NCI-H748 treated with DMSO at 0.1 percent for 48 hours (cell line): ENCODE data around the gene FAM117B.
"Not testable (repeated sequence)": the region's sequence is repeated elsewhere in the genome, so short reads cannot be mapped to it uniquely, and the experiment has no call there.

Source experiments
- DNase-seq: peaks from one replicate; lab custom pipeline; 2025; lab: John Stamatoyannopoulos, UW

The FAM117B gene

DNA sequence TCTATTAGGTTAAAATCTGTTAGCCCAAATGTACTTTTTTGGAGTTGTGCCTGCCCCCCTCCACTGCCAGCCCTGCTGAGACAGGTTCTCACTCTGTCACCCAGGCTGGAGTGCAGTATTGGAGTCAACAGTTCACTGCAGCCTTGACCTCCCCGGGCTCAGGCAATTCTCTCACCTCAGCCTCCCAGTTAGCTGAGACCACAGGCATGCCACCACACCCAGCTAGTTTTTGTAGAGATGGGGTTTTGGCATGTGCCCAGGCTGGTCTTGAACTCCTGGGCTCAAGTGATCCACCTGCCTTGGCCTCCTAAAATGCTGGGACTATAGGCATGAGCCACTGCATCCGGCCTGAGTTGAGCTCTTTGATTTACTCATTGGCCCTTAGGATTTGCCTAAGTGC is 126.1 kb downstream of the FAM117B start:
- no peak for DNase-seq

DNA sequence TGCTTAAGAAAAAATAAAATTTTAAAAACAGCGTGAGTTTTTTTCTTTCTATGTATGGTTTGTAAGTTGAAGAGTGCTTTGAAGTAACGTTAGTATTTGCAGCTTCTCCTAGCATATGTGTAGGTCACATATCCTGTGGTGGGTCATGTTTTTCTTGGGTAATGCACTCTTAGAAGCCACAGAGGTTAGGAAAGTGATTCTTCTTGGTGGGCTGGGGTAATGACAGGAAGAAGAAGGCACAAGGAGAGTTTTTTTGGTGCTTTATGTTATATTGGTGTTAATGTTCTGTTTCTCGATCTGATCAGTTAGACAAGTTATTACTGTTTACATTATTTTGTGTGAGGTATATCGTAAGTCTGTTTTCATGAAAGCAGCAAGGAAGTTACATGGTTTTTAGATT is 127.8 kb downstream of the FAM117B start:
- no peak for DNase-seq

DNA sequence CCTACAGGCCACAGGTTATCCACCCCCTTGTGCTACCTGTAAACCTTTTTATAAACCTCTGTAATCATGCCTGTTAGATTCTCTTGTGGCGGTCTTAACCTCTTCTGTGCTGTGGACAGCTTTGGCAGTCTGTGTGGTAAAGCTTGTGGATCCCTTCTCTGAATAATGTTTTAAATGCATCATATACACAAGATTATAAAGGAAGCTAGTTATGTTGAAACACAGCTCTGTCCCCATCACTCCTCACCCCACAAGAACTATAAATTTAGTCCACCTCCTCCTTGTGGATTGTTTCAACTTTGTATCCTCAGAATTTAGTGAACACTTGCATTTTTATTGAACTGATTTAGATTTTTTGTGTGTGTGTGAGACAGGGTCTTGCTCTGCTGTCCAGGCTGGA is 129.1 kb downstream of the FAM117B start:
- DNase-seq: no peak

DNA sequence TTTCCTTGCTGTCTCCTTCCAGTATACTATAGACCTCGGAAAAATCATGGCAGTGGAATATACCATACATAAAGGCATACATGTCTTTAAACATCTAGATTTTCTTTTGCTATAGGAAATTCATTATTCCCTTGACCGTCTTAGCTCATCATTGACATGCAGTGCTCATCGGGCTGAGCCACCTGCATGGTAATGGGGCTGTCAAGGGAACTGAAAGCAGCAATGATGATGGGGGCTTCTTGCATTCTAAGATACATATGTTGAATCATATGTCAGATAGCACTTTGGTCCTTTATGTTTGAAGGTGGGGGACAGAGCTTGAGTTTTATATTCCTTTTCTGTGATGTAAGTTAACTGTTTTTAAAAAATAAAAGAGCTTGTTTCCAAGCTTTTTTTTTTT is 130.2 kb downstream of the FAM117B start:
- DNase-seq: no peak

DNA sequence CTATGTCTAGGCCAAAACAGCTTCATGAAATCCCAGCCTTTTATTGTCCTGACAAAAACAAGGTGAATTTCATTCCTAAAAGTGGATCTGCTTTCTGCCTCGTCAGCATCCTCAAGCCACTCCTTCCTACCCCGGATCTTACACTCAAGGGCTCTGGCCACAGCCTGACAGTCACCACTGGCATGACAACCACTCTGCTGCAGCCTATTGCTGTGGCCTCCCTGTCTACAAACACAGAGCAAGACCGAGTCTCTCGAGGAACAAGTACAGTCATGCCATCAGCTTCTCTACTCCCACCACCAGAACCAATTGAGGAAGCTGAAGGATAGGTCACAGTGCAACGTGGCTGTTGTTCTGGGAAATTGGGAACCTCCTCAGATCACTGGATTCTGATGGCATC is 130.7 kb downstream of the FAM117B start:
- DNase-seq: no peak

DNA sequence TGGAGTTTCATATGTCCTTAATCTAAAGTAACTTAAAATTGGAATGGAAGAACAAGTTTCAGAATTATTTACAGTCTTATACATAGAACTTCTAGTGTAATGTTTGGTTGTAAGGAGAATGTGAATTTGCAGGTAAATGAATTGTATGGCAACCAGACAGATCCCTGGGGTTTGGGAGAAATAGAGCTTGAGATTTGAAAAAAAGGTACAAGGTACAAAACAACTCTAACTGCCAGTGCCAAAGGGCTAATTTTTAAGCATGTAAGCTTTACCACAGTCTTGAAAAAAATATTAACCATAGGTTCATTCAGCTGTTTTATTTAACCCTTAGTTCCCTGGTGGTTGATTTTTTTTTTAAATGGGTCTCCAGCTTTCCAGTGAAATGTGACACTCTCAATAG is 133.5 kb downstream of the FAM117B start:
- no peak for DNase-seq

DNA sequence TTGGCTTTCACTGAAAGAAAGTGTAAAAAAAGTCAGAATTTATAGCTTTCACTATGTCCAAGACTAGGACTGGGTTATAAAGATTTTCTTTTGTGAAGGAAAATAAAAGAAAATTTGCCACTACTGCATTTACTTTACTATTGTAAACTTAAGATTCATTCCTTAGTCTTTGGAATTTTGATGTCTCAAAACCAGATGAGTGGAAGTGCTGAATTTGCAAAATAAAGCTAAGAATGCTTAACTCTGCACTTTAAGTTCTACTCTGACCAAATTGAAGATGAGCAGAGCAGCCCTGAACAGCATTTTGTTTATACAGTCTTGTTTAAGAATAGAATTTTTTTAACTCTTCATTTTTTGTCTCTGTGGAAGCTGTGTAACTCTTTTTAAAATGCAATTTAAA is 134.4 kb downstream of the FAM117B start:
- no peak for DNase-seq

DNA sequence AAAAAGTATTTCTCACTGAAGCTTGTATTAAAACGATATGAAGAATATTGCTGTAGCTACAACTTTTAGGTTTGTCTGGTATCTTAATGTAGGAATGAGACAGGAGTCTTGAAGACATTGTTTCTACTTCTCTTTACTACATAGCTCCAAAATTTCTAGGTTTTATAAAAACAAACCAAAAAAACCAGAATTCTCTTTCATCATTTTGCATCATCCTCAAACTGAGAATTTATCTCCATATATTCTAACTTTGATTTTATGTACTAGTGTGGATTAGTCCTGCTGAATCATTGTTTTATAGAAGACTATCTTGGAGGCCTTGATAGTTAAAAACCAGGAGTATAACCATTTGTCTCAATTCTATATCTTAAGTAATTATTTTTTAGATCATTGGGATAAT is 136.6 kb downstream of the FAM117B start:
- DNase-seq: no peak

DNA sequence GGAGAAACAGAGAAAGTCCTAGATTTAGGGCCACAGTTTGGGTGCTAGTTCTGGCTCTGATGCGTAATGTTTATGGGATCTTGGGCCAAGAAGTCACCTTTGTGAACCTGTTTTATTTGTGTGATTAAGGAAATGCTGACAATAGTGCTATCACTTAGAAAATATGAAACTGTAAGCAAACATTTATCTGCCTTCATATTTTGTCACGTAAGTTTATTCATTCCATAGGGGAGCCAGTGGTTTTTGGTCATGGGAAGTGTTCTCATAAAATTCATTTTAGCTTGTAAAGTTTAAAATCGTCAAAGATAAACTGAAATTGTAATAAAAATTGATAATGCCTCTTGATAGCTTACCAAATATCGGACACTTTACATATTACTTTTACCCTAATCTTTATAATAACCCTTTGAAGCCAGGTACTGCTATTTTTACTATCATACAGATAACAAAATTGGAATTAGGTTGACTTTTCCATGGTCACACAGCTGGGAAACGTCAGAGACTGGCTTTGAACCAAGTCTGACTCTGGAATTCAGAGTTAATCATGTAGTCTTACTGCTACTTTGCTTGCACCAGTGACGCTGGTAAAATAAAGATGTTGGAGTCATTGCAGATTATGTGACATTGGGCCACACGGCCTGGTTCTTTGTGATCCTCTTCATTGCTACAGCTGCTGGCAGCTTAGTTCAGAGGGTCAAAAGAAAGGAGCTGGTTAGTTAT is 137.1 kb downstream of the FAM117B start:
- no peak for DNase-seq

DNA sequence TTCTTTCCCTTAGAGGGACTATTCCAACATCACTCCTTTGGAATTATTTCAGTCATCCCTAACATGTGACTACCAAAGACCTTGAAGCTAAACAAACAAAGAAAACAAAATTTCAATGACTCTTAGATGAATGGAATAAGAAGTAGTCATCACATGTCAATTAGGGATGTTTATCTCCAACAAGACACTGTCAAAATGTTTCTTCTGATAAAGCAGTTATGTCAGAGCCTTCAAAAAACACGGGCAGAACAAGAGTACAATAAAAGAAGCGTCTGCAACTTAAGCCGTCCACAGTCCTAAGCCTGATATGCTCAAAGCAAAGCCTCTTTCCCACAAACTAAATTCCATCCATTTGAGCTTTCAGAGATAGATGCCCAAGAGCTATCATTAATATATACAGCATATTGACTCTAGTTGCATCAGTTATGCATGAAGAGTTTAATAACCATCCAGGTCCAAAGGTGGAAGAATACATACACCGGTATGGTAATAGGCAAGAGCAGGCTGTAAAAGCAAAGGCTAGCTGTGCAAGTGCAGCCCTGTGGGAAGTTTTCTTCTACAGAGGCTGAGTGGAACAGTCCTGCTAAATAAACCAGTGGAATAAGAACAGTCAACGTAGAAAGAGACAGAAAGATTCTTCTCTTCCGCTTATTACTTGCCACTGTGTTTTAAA is 138.7 kb downstream of the FAM117B start:
- no peak for DNase-seq

DNA sequence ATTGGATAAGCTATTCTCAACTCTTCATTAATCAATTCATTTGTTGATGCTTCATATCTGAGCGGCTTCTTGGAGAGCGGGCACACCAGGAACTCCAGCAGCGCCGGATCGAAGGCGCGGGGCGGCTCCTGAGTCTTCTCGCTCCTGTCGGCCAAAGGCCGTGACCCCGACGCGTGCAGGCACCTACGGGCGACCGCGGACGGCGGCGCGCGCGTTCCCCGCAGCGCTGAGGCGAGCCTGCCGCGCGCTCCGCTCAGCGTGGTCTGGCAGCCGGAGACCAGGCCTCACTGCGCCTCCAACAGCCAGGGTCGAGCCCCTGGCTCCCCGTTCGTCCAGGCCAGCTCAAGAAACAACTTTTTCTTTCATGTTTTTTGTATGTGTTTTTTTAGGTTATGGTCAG is 139.3 kb downstream of the FAM117B start:
- no peak for DNase-seq

DNA sequence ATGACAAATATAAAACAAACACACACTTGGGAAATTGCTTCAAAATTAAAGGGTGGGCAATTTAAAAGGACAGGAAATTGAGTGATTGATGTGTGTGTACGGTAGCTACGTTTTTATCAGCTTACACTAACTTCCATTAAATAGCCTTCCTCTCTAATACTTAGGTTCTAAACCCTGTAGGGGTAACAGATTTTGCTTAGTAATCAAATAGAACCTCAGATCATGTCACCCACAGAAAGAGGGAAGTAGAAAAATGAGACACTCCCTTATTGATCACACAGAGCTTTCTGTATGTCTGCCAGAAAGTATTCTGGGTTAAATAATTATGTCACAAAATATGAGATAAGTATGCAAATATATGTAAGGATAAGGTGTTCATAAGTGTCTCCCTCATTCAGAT is 143.4 kb downstream of the FAM117B start:
- no peak for DNase-seq

DNA sequence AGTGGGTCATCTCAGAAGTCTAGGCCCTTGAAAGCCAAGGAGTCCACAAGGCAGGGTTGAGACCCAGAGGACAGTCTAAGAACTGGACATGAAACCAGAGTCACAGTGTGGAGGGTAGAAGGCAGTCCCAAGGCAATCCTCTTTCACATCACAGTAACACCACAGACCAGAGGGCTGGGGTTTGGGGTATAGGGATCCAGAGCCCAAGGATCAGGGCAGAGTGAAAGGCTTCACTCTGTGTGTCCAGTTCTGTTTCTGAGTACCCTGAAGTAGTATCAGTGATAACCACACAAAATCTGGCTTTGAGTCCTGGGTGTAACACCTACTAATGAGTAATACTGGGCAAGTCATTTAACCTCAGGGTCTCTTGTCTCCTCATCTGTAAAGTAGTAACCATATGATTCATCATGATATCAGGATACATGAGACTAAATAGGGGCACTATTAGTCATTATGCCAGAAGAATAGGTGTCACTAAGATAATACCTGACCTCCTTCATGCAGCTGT is 145.8 kb downstream of the FAM117B start:
- DNase-seq: no peak

DNA sequence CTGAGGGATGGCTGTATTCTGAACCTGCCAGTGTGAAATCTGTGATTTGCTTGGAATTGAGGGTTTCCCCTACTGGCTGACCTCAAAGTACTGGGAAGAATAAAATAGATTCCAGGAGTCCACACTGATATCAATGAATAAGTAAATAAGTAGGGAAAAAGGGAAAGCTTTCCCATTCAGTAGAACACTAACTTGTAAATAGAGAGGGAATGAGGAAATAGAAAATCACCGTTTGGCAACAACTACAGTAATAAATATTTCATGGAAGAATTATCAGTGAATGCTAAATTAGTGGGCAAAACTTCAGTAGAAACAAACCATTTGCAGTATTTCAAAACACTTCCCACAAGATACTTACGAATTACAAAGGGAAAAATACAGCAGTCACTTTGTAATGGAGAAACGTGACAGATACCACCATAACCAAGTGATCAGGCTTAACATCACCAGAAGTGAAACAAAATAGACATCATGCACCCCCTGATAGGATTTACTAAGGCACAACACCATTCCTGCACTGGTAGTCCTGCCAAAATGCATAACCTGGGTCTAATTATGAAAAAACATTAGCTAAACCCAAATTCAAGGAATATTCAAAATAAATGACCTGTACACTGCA is 148.3 kb downstream of the FAM117B start:
- no peak for DNase-seq

DNA sequence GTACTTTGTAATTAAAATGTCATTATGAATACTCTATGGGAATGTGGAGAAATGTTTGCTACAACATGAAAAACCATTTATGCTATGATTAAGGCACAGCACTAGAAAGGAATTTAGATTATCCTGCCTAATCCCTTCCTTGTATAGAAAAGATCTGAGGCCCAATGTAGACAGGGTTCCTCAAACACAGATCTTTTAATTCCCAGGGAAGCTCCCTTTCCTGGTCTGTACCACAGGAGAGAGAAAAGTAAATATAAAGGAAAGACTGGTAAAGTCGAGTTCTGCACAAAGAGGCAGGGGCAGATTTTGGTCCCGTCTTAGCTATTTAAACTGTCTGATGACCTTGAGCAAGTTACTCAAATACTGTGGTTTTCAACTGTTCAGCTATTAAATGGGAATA is 152.1 kb downstream of the FAM117B start:
- DNase-seq: no peak

DNA sequence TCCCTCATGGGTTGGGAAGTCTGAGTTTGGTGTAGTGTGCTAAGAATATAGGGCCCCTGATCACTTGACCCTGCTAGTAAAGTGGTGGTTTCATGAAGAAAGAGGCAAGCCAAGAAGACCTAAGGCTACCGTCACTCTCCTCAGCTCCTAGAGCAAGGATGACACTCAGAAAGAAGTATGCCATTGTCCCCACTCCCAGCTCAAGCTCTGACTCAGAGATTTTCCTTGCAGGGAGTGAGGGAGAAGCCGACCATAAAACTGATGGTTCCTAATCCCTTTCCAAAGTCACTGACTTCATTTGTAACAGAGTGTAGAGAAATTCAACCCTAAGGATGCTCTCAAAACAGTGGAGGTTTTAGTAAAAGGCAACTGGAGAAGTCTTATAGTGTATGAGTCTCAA is 155.9 kb downstream of the FAM117B start:
- DNase-seq: no peak

DNA sequence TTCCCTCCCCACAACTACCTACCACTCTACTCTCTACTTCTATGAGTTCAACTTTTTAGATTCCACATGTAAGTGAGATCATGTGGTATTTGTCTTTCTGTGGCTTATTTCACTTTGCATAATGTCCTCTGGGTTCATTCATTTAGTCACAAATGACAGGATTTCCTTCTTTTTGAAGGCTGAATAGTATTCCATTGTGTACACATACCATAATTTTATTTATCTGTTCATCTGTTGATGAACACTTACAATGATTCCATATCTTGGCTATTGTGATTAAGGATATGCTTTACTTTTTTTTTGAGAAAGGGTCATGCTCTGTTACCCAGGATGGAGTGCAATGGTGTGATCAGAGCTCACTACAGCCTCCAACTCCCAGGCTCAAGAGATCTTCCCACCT is 163.2 kb downstream of the FAM117B start:
- DNase-seq: no peak

DNA sequence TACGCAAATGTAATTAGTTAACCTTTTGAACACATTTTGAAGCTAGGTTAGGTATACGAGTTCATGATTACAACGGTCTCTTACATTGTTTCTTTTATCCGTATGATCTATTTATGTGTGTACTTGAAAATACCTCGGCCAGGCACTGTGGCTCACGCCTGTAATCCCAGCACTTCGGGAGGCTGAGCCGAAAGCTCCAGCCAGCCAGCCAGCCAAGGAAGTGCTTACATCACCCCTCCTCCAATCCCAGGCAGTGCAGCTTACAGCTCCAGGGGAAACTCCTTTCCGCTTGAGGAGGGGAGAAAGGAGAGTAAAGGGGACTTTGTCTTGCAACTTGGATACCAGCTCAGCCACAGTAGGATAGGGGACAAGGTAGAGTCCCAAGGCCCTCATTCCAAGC is 171.1 kb downstream of the FAM117B start:
- not testable (repeated sequence) for DNase-seq

DNA sequence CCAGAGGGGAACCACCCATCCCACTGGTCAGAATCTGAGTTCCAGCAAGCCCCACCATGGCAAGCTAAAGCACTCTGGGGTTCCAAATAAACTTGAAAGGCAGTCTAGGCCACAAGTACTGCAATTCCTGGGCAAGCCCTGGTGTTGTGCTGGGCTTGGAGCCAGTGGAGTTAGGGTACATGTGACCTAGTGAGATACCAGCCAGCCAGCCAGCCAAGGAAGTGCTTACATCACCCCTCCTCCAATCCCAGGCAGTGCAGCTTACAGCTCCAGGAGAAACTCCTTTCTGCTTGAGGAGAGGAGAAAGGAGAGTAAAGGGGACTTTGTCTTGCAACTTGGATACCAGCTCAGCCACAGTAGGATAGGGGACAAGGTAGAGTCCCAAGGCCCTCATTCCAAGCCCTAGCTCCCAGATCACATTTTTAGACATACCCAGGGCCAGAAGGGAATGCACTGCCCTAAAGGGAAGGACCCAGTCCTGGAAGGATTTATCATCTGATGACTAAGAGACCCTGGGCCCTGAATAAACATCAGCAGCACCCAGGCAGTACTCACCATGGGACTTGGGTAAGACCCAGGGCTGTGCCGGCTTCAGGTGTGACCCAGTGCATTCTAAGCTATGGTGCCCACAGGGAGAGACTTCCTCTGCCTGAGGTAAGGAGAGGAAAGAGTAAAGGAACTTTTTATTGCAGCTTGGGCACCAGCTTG is 172.8 kb downstream of the FAM117B start:
- not testable (repeated sequence) for DNase-seq

DNA sequence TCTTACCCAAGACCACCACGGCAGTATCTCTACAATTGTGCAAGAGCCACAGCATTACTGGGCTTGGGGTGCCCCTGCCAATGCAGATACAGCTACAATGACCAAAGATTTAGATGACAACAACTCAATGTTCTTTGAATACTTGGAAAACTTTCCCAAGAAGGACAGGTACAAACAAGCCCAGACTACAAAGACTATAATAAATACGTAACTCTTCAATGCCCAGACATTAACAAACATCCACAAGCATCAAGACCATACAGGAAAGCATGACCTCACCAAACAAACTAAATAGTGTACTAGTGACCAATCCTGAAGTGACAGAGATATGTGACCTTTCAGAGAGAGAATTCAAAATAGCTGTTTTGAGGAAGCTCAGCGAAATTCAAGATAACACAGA is 174.0 kb downstream of the FAM117B start:
- DNase-seq: no peak

DNA sequence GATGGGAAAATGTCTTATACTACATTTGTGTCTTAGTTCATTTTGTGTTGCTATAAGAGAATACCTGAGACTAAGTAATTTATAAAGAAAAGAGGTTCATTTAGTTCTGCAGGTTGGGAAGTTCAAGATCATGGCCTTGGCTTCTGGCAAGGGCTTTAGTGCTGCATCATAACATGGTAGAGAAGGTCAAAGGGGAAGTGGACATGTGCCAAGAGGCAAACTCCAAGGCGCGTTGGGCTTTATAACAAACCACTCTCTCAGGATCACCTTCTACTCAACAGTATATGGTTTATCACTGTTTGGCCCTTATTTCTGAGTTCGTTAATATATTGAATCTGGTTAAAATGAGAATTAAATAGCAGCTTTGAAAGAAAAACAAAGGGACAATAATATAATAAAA is 178.6 kb downstream of the FAM117B start:
- no peak for DNase-seq

DNA sequence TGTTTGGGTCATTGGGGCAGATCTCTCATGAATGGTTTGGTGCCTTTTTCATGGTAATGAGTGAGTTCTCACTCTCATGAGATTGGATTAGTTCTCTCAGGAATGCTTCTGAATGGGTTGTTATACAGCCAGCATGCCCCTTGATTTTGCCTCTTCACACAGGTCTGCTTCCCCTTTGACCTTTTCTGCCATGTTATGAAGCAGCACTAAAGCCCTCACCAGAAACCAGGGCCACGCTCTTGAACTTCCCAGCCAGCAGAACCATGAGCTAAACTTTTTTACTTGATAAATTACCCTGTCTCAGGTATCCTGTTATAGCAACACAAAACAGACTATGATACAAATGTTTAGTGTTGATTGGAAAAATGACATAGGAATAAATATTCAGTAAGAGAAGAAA is 179.5 kb downstream of the FAM117B start:
- DNase-seq: no peak
